Mammary epithelial cell (primary cell): ENCODE results near the gene ASPG.

Experiments used
- CTCF ChIP-seq, 2 donors: IDR thresholded peaks in 1 of 2; conservative IDR thresholded peaks in 1 of 2; 2 replicates each; pipeline ENCODE4 v1.5.1; 2011 to 2012; ENCODE audit warnings: inconsistent platforms in 2 of 2, low read length in 2 of 2, mild to moderate bottlenecking in 2 of 2, control low read depth in 1 of 2, low read depth in 1 of 2; ENCODE audit not compliant: insufficient read depth in 1 of 2; ENCODE audit errors: extremely low read depth in 1 of 2
- EZH2 ChIP-seq: IDR thresholded peaks from 2 replicates; pipeline ENCODE4 v1.6.1; 2012; ENCODE audit warnings: low read length, inconsistent platforms, borderline replicate concordance

DNA sequence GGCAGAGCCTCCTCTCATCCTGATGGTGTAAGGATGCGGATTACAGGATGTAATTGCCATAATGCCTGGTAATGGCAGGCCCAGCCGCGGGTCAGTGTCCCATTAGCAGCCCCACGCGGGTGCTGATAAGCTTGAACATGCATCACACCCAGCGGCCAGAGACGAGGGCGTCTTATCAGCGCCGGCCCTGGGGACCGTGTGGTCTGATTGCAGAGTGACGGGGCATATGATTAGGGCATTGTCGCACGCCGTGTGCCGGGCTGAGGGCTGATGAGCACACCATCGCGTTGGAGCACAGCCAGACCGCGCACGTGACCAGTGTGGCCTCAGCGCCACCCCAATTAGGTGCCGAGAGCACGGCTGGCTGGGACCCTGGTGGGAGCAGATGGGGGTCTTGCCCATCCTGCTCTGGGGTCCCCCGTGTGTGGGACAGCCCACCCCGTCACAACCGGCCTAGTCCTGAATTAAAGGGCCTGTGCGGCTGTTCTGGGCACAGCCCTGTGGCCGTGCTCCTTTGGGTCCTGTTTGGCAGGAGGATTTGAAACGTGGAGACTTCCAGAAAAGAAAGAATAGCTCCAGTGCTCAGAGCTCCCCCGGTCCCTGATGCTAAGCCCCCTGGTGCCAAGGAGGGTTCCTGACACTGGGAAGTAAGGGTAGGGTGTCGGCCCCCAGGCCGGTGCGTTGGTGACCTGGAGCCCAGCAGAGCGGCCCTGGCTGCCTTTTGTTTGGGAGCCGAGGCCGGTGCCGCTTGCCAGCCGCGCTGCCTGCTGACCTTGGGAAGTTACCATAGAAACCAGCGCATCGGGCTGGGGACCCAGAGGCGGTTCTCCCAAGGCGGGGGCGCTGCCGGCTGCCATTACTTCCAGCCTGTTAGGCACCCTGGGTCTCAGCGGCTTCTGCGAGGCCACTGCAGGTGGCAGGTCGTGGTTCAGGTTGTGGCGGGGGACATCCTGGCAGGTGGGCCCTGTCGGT lies 73.6 kb downstream of the ASPG start:
- TF ChIP-seq CTCF (conservative IDR thresholded peaks at IDR 0.05 in 1 of 2, IDR thresholded peaks at IDR 0.05 in 1 of 2; ENCODE audit: extremely low read depth in 1 of 2, insufficient read depth in 1 of 2, low read depth in 1 of 2, low read length in 2 of 2), result no peak
- TF ChIP-seq EZH2, result no peak
